CD4-positive, alpha-beta T cell treated with Interferon alpha-2 for 1 hour (primary cell): ENCODE data around the gene EVPLL.
"Not testable (repeated sequence)": the region's sequence is repeated elsewhere in the genome, so short reads cannot be mapped to it uniquely, and the experiment has no call there.

ENCODE experiments used
- DNase-seq, 2 donors: peaks; one replicate each; pipeline ENCODE4 v3.0.0-alpha.2; 2020 to 2022

EVPLL gene

GRCh38 chr17:18379246-18380146, 1.9 kb downstream of the EVPLL start:
- no peak for DNase-seq

GRCh38 chr17:18380471-18381157, 3.0 kb downstream of the EVPLL start:
- DNase-seq: no peak

GRCh38 chr17:18381158-18381952, 3.8 kb downstream of the EVPLL start:
- DNase-seq: no peak

GRCh38 chr17:18381953-18382245, 4.3 kb downstream of the EVPLL start:
- DNase-seq: no peak

- DNase-seq: no peak
These were observed 5.0 kb downstream of the EVPLL start for GRCh38 chr17:18382441-18383078.

GRCh38 chr17:18383079-18383481, 5.5 kb downstream of the EVPLL start:
- DNase-seq: peak; percentile 11 to 14

GRCh38 chr17:18384271-18384670, 6.7 kb downstream of the EVPLL start:
- DNase-seq: not testable (repeated sequence)

- DNase-seq: not testable (repeated sequence)
These were observed 10.0 kb downstream of the EVPLL start for GRCh38 chr17:18387583-18387982.

- not testable (repeated sequence) for DNase-seq
These were observed 10.7 kb downstream of the EVPLL start for GRCh38 chr17:18388266-18388665.

GRCh38 chr17:18388728-18389127, 11.2 kb downstream of the EVPLL start:
- not testable (repeated sequence) for DNase-seq

- not testable (repeated sequence) for DNase-seq
These were observed 24.5 kb downstream of the EVPLL start for GRCh38 chr17:18401872-18402590.

- not testable (repeated sequence) for DNase-seq
These were observed 25.6 kb downstream of the EVPLL start for GRCh38 chr17:18403166-18403565.

- not testable (repeated sequence) for DNase-seq
These were observed 26.0 kb downstream of the EVPLL start for GRCh38 chr17:18403604-18404003.

GRCh38 chr17:18408906-18409305, 31.3 kb downstream of the EVPLL start:
- DNase-seq: not testable (repeated sequence)

GRCh38 chr17:18409321-18409720, 31.7 kb downstream of the EVPLL start:
- not testable (repeated sequence) for DNase-seq

- DNase-seq: not testable (repeated sequence)
These were observed 33.2 kb downstream of the EVPLL start for GRCh38 chr17:18410736-18411135.

- peak in 1 of 2 donors; percentile 12 for DNase-seq
These were observed 33.8 kb downstream of the EVPLL start for GRCh38 chr17:18411377-18411864.

GRCh38 chr17:18412001-18412538, 34.5 kb downstream of the EVPLL start:
- DNase-seq: peak in 1 of 2 donors; percentile 46

GRCh38 chr17:18421521-18421920, 43.9 kb downstream of the EVPLL start:
- not testable (repeated sequence) for DNase-seq

GRCh38 chr17:18422464-18422863, 44.9 kb downstream of the EVPLL start:
- not testable (repeated sequence) for DNase-seq

- not testable (repeated sequence) for DNase-seq
These were observed 45.4 kb downstream of the EVPLL start for GRCh38 chr17:18423015-18423414.
